ENCODE measurements around the gene ALOX5AP.

Gene ALOX5AP

GRCh38 chr13:30739761-30740642, 4.7 kb downstream of the ALOX5AP start:
- TF ChIP-seq EZH2phosphoT487 (IDR thresholded peaks at IDR 0.05; ENCODE audit: low read depth) (no peak), CTCF (IDR thresholded peaks at IDR 0.05; ENCODE audit: low read depth, low read length) (0 out of 2 replicates have a peak, but pooled peaks have one; percentile 15)
- H3K9ac ChIP-seq (ENCODE audit: low read length) = peak overlapping the region; percentile 51
- H3K27me3 ChIP-seq (ENCODE audit: low read depth, low read length) = 0 out of 2 replicates have a peak, but pooled peaks cover 6% of the 10 kb centered on the region
- H3K4me2 ChIP-seq (ENCODE audit: low read length) = peak overlapping the region; percentile 99
- H4K20me1 ChIP-seq (ENCODE audit: insufficient read depth, low read length) = peaks cover 9% of the 10 kb centered on the region; the same call in 1 of the 2 replicates
- H3K4me1 ChIP-seq (ENCODE audit: low read length) = peaks cover 82% of the 10 kb centered on the region
- 0 out of 2 replicates have a peak overlapping the region, but pooled peaks have one; percentile 27 for H2AFZ ChIP-seq (ENCODE audit: low read depth, low read length)
- no peaks in the 10 kb centered on the region for H3K9me3 ChIP-seq (ENCODE audit: insufficient read depth, low read length)
- H3K36me3 ChIP-seq (replicated peaks; ENCODE audit: low read depth, low read length) = no peaks in the 10 kb centered on the region
- peak overlapping the region; percentile 28; the same call in 1 of the 2 replicates for H3K27ac ChIP-seq (ENCODE audit: low read length)
- H3K79me2 ChIP-seq (ENCODE audit: low read length) = no peaks in the 10 kb centered on the region; the same call in 1 of the 2 replicates
- peak overlapping the region; percentile 76 for H3K4me3 ChIP-seq (ENCODE audit: low read length)

- Histone ChIP-seq H3K9ac (ENCODE audit: low read length) (no peak overlapping the region), H3K9me3 (ENCODE audit: insufficient read depth, low read length) (no peaks in the 10 kb centered on the region), H2AFZ (ENCODE audit: low read depth, low read length) (no peak overlapping the region), H3K27me3 (ENCODE audit: low read depth, low read length) (peaks cover 12% of the 10 kb centered on the region; the same call in 1 of the 2 replicates), H3K4me1 (ENCODE audit: low read length) (peaks cover 78% of the 10 kb centered on the region), H3K27ac (ENCODE audit: low read length) (no peak overlapping the region), H3K4me3 (ENCODE audit: low read length) (no peak overlapping the region; the same call in 1 of the 2 replicates), H3K36me3 (replicated peaks; ENCODE audit: low read depth, low read length) (peaks cover 3% of the 10 kb centered on the region), H4K20me1 (ENCODE audit: insufficient read depth, low read length) (peaks cover 9% of the 10 kb centered on the region; the same call in 1 of the 2 replicates), H3K4me2 (ENCODE audit: low read length) (peak overlapping the region; percentile 76), H3K79me2 (ENCODE audit: low read length) (no peaks in the 10 kb centered on the region)
- TF ChIP-seq CTCF (IDR thresholded peaks at IDR 0.05; ENCODE audit: low read depth, low read length) (no peak), EZH2phosphoT487 (IDR thresholded peaks at IDR 0.05; ENCODE audit: low read depth) (no peak)
Observed at GRCh38 chr13:30742901-30743300, 7.6 kb downstream of the ALOX5AP start.

- H3K27ac ChIP-seq (ENCODE audit: low read length) = peak overlapping the region; percentile 56
- H4K20me1 ChIP-seq (ENCODE audit: insufficient read depth, low read length) = peaks cover 9% of the 10 kb centered on the region; the same call in 1 of the 2 replicates
- H2AFZ ChIP-seq (ENCODE audit: low read depth, low read length) = no peak overlapping the region
- H3K4me3 ChIP-seq (ENCODE audit: low read length) = peak overlapping the region; percentile 48
- no peaks in the 10 kb centered on the region for H3K9me3 ChIP-seq (ENCODE audit: insufficient read depth, low read length)
- peak overlapping the region; percentile 76 for H3K4me2 ChIP-seq (ENCODE audit: low read length)
- TF ChIP-seq CTCF (IDR thresholded peaks at IDR 0.05; ENCODE audit: low read depth, low read length) (no peak), EZH2phosphoT487 (IDR thresholded peaks at IDR 0.05; ENCODE audit: low read depth) (no peak)
- peaks cover 11% of the 10 kb centered on the region; the same call in 1 of the 2 replicates for H3K27me3 ChIP-seq (ENCODE audit: low read depth, low read length)
- H3K9ac ChIP-seq (ENCODE audit: low read length) = peak overlapping the region; percentile 7; the same call in 1 of the 2 replicates
- no peaks in the 10 kb centered on the region for H3K79me2 ChIP-seq (ENCODE audit: low read length)
- peaks cover 3% of the 10 kb centered on the region for H3K36me3 ChIP-seq (replicated peaks; ENCODE audit: low read depth, low read length)
- peaks cover 72% of the 10 kb centered on the region for H3K4me1 ChIP-seq (ENCODE audit: low read length)
Observed at GRCh38 chr13:30743319-30744055, 8.1 kb downstream of the ALOX5AP start.
